Stimulated activated naive CD8-positive, alpha-beta T cell treated with anti-CD3 and anti-CD28 coated beads, Interleukin-15, amount 100 ng/mL, for 72 hours (primary cell): ENCODE results near the gene CNBD2.
"Not testable (repeated sequence)": the region's sequence is repeated elsewhere in the genome, so short reads cannot be mapped to it uniquely, and the experiment has no call there.

Experiments
- ATAC-seq: fragments of 150-1000 bp; cut with Tn5 transposase; 2 replicates; pipeline ENCODE4 v1.10.0; 2021; ENCODE audit warnings: mild to moderate bottlenecking, moderate library complexity
- DNase-seq, 2 donors: peaks; one replicate each; pipeline ENCODE4 v3.0.0; 2021 to 2022
- H3K27ac Mint-ChIP-seq, 2 donors: one replicate each; pipeline ENCODE4 v1.8.0; 2022; ENCODE audit warnings: mild to moderate bottlenecking in 2 of 2, mixed read lengths in 2 of 2, moderate library complexity in 2 of 2
- H3K27me3 Mint-ChIP-seq: one replicate; pipeline ENCODE4 v1.8.0; 2022; ENCODE audit warnings: mixed read lengths
- H3K4me1 Mint-ChIP-seq: one replicate; pipeline ENCODE4 v1.8.0; 2022; ENCODE audit warnings: mild to moderate bottlenecking, mixed read lengths
- H3K4me3 Mint-ChIP-seq, 2 donors: one replicate each; pipeline ENCODE4 v1.8.0; 2022; ENCODE audit warnings: mild to moderate bottlenecking in 2 of 2, mixed read lengths in 2 of 2, moderate library complexity in 1 of 2
- H3K9me3 Mint-ChIP-seq, 2 donors: one replicate each; pipeline ENCODE4 v1.8.0; 2022; ENCODE audit warnings: mixed read lengths in 2 of 2

The CNBD2 gene

GRCh38 chr20:35967979-35968640 is at the start of gene CNBD2:
TSS of gene CNBD2 (plus strand) at chr20:35968590. CDS start at chr20:35968763, 173 bp downstream.
- H3K9me3 Mint-ChIP-seq = no peaks in the 10 kb centered on the region
- DNase-seq (no peak), ATAC-seq (no peak)
- no peaks in the 10 kb centered on the region for H3K27me3 Mint-ChIP-seq
- H3K4me1 Mint-ChIP-seq = no peaks in the 10 kb centered on the region
- H3K4me3 Mint-ChIP-seq = no peak within 1 kb of the TSS
- H3K27ac Mint-ChIP-seq = peak within 1 kb of the TSS in 1 of 2 donors; percentile 13

DNA sequence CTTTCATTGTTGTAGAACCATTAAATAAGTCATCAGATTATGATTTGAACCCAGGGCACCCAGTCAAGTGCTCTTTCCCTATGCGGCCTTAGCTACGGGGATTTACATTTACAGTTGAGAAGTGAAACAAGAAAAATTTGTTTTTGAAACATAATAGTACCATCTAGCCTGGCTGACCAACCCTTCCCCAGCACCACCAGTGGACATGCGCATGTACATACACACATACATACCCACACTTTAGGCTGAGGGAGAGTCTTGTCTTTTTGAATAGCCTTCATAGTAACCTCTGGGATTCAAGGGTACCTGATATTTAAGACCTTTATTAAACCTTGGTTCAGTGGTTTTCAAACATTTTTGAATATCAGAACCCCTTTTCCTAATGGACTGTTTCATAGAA is 47.9 kb upstream of the CNBD2 start:
- Mint-ChIP-seq H3K4me3 (no peak overlapping the region), H3K9me3 (no peaks in the 10 kb centered on the region), H3K4me1 (no peaks in the 10 kb centered on the region), H3K27me3 (no peaks in the 10 kb centered on the region), H3K27ac (no peak overlapping the region)
- no peak for ATAC-seq
- no peak for DNase-seq

DNA sequence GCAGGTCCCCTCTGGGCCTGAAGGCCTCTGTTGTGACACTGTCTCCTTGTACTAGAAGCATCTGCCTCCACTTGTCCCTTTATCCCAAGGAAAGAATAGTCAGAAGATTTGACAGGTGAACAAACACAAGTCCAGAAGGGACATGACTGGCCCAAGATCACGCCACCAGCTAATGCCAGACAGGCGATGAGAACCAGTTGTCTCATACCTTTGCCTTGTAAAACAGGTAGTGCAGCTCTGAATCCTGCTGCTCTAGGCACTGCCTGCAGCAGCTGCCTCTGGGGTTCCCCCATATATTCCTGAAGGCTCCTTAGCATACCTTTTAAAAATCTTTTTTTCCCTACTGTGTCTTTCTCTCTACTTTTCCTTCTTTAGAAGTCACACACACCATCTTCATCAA is 39.1 kb upstream of the CNBD2 start:
- no peak overlapping the region for H3K4me3 Mint-ChIP-seq
- H3K9me3 Mint-ChIP-seq = no peaks in the 10 kb centered on the region
- H3K27me3 Mint-ChIP-seq = no peaks in the 10 kb centered on the region
- peaks cover 10% of the 10 kb centered on the region for H3K4me1 Mint-ChIP-seq
- peak overlapping the region in 1 of 2 donors; percentile 68 for H3K27ac Mint-ChIP-seq
- DNase-seq (no peak), ATAC-seq (no peak)

DNA sequence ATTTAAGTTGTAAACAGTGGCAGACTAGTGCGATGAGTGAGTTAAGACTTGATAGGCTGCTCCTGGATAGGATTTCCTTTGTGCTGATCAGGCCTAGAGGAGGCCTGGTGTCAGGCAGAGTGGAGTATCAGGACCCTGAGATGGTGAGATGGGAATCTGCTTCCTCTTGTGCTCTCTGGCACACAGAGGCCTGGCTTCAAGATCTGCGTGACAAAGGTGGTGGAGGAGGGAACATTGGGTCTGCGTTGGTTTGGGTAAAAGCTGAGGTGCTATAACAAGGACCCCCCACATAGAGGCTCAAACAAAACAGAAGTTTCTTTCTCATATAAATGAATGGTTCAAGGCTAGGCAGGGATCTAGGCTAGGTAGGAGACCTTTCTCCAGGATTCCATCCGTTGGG is 34.3 kb upstream of the CNBD2 start:
- no peaks in the 10 kb centered on the region for H3K9me3 Mint-ChIP-seq
- no peaks in the 10 kb centered on the region for H3K27me3 Mint-ChIP-seq
- H3K27ac Mint-ChIP-seq = peak overlapping the region in 1 of 2 donors; percentile 70
- H3K4me1 Mint-ChIP-seq = peaks cover 18% of the 10 kb centered on the region
- no peak overlapping the region for H3K4me3 Mint-ChIP-seq
- DNase-seq (no peak), ATAC-seq (no peak)

- no peaks in the 10 kb centered on the region for H3K9me3 Mint-ChIP-seq
- H3K27me3 Mint-ChIP-seq = no peaks in the 10 kb centered on the region
- H3K4me1 Mint-ChIP-seq = peaks cover 8% of the 10 kb centered on the region
- ATAC-seq (no peak), DNase-seq (no peak)
- peak overlapping the region in 1 of 2 donors; percentile 60 for H3K27ac Mint-ChIP-seq
- H3K4me3 Mint-ChIP-seq = no peak overlapping the region
Measured at GRCh38 chr20:35939264-35939663, 29.1 kb upstream of the CNBD2 start.

- peak overlapping the region in 1 of 2 donors; percentile 42 for H3K27ac Mint-ChIP-seq
- DNase-seq (no peak), ATAC-seq (no peak)
- no peaks in the 10 kb centered on the region for H3K4me1 Mint-ChIP-seq
- H3K27me3 Mint-ChIP-seq = no peaks in the 10 kb centered on the region
- no peaks in the 10 kb centered on the region for H3K9me3 Mint-ChIP-seq
- no peak overlapping the region for H3K4me3 Mint-ChIP-seq
Measured at GRCh38 chr20:35941620-35942019, 26.8 kb upstream of the CNBD2 start.

DNA sequence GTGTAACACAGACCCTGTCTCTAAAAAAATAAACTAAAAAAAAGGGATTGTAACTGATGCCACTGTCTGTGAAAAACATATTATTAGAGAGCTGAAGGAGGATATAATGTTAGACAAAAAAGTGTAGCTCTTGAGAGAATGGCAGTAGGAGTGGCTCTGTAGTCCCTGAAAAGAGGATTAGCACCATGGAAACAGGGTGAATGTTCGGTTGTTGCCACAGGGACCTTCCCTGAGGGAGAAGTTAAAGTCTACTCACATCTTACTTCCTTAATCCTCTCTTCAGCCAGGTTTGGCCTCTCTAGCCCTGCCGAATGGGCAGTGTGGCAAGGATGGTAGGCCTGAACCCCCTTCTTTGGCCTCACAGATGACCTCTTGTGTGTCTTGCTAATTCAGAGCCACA is 26.1 kb upstream of the CNBD2 start:
- ATAC-seq (no peak), DNase-seq (no peak)
- Mint-ChIP-seq H3K4me3 (no peak overlapping the region), H3K27ac (peak overlapping the region; percentile 27 to 81), H3K9me3 (no peaks in the 10 kb centered on the region), H3K4me1 (no peaks in the 10 kb centered on the region), H3K27me3 (no peaks in the 10 kb centered on the region)

DNA sequence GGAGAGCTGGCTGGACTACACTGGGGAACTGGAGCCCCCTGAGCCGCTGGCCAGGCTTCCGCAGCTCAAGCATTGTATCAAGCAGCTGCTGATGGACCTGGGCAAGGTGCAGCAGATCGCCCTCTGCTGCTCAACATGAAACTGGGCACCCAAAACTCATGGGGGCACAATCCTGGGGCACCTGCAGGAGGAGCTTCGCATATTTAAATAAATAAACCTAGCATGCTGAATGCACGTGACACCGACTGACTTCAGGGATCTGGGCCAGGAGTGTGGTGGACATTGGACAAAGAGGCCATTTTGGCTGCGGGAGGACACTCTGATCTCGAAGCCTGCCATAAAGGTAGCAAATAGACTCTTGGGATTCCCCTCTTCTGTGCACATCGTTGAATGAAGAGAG is 20.9 kb upstream of the CNBD2 start:
- H3K9me3 Mint-ChIP-seq = no peaks in the 10 kb centered on the region
- H3K27me3 Mint-ChIP-seq = no peaks in the 10 kb centered on the region
- no peak overlapping the region for H3K4me3 Mint-ChIP-seq
- ATAC-seq (peak; percentile 79), DNase-seq (peak; percentile 30 to 35)
- no peak overlapping the region for H3K27ac Mint-ChIP-seq
- peaks cover 10% of the 10 kb centered on the region for H3K4me1 Mint-ChIP-seq

DNA sequence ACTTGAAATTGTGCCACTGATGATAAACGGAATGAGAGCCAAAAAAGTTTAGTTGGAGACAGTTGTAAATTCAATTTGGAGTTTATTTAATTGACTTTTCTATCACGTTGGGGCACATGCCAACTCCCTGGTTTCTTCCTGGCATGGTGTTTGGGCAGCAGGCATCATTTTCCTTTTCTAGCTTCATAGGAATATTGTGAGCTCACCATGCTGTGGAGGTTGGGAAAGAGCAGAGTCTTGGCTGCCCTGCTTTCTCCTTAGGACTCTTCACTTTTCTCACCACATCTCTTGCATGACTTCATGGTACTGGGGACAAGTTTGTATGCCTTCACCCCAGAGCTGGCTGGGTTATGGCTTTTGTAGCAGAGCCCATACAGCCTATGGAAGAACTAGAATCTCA is 20.5 kb upstream of the CNBD2 start:
- Mint-ChIP-seq H3K27me3 (no peaks in the 10 kb centered on the region), H3K27ac (no peak overlapping the region), H3K9me3 (no peaks in the 10 kb centered on the region), H3K4me1 (peaks cover 14% of the 10 kb centered on the region), H3K4me3 (no peak overlapping the region)
- DNase-seq = no peak
- ATAC-seq = no peak

DNA sequence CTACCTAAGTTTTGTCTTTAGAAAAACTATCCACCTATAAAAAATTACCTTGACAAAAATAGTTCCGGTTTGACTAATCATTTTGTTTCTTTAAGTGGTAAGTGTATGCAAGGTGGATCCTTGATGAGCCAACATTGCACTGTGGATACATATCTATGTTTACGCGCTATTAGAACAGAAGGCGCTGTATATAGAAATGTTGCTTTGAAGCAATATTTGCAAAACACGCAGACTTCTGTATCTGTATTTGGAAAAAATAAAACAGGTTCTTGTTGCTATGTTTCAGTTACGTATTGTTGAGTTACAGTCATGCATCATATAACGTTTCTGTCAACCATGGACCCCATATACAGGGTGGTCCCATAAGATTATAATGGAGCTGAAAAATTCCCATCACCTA is 18.3 kb upstream of the CNBD2 start:
- Mint-ChIP-seq H3K27me3 (no peaks in the 10 kb centered on the region), H3K4me3 (no peak overlapping the region), H3K27ac (no peak overlapping the region), H3K9me3 (no peaks in the 10 kb centered on the region), H3K4me1 (peaks cover 15% of the 10 kb centered on the region)
- DNase-seq (no peak), ATAC-seq (no peak)

- H3K9me3 Mint-ChIP-seq, H3K27me3 Mint-ChIP-seq, DNase-seq, ATAC-seq: not testable (repeated sequence)
- Mint-ChIP-seq H3K4me1 (peaks cover 15% of the 10 kb centered on the region), H3K4me3 (peak overlapping the region; percentile 99), H3K27ac (peak overlapping the region in 1 of 2 donors; percentile 99)
Measured at GRCh38 chr20:35952080-35952479, 16.3 kb upstream of the CNBD2 start.

DNA sequence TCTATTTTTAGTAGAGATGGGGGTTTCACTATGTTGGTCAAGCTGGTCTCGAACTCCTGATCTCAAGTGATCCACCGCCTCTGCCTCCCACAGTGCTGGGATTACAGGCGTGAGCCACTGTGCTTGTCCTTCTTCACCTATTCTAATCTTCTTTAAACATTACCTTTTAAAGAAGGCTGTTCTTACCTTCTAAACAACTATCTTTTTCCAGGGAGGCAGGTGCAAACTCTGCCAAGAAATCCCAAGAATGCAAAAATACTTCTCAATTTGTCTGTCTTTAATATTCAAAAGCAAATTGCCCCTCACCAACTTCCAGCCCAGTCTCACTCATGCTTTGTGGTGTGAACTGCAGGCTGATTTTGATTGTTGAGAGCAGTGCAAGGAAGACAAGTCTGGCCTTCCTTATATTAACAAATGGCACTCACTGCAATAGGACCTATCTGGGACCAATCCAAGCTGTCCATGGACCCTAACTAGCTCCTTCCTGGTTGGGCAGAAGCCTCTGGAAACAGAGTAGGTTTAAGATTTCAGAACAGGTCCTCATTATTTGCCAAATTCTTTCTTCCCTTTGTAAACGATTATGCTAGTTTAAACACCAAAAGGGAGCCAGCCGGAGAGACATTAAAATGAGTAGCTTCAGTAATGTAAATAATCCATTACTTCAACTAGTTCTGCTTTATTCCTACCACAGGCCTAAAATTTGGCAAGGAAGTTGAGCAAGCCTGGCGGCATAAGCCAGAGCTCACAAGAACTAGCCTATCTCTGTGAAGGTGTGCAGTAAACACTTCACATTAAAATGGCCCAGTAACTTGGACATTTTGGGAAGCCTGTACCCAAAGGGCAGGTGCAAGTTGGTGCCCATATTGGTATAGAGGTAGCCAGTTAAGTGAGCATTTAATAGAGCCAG is 15.7 kb upstream of the CNBD2 start:
- ATAC-seq = no peak
- H3K4me1 Mint-ChIP-seq = peaks cover 15% of the 10 kb centered on the region
- DNase-seq = no peak

GRCh38 chr20:35953387-35954199 is 14.8 kb upstream of the CNBD2 start:
- H3K27ac Mint-ChIP-seq = peak overlapping the region; percentile 99 to 100
- peaks cover 15% of the 10 kb centered on the region for H3K4me1 Mint-ChIP-seq
- H3K27me3 Mint-ChIP-seq = no peaks in the 10 kb centered on the region
- ATAC-seq = peak; percentile 52
- peak; percentile 68 to 84 for DNase-seq
- H3K4me3 Mint-ChIP-seq = peak overlapping the region; percentile 99
- peaks cover 1 to 2% of the 10 kb centered on the region in 2 donors for H3K9me3 Mint-ChIP-seq

More for the DNA sequence above, 15.7 kb upstream of the CNBD2 start:
- H3K9me3 Mint-ChIP-seq = no peaks in the 10 kb centered on the region
- H3K4me3 Mint-ChIP-seq = peak overlapping the region; percentile 99
- H3K27ac Mint-ChIP-seq = peak overlapping the region; percentile 99 to 100
- H3K27me3 Mint-ChIP-seq = no peaks in the 10 kb centered on the region

- peak within 1 kb of the TSS; percentile 99 for H3K4me3 Mint-ChIP-seq
- H3K4me1 Mint-ChIP-seq = peaks cover 15% of the 10 kb centered on the region
- H3K27ac Mint-ChIP-seq = peak within 1 kb of the TSS; percentile 99 to 100
- peak; percentile 93 for ATAC-seq
- no peaks in the 10 kb centered on the region for H3K27me3 Mint-ChIP-seq
- peak; percentile 99 for DNase-seq
- H3K9me3 Mint-ChIP-seq = peaks cover 9% of the 10 kb centered on the region in 2 donors
Measured at GRCh38 chr20:35954200-35954906, 14.0 kb upstream of the CNBD2 start, which contains the start of gene SCAND1. TSS of gene SCAND1 (minus strand) at chr20:35954502. CDS start at chr20:35954284, 218 bp downstream.

GRCh38 chr20:35954907-35955251 is 13.5 kb upstream of the CNBD2 start:
- DNase-seq (peak in 1 of 2 donors; percentile 65), ATAC-seq (peak; percentile 20)
- Mint-ChIP-seq H3K4me3 (peak overlapping the region; percentile 99), H3K27ac (peak overlapping the region; percentile 99 to 100), H3K4me1 (peaks cover 15% of the 10 kb centered on the region), H3K27me3 (no peaks in the 10 kb centered on the region), H3K9me3 (peaks cover 12 to 14% of the 10 kb centered on the region in 2 donors)
